Anterior cingulate cortex (tissue), 58 donors: ENCODE measurements around the gene LENG9.
"Not testable (repeated sequence)": the region's sequence is repeated elsewhere in the genome, so short reads cannot be mapped to it uniquely, and the experiment has no call there.

ENCODE experiments used
- DNase-seq, 58 donors: peaks; one replicate each; lab custom pipeline; 2025; lab: John Stamatoyannopoulos, UW

LENG9 gene

DNA sequence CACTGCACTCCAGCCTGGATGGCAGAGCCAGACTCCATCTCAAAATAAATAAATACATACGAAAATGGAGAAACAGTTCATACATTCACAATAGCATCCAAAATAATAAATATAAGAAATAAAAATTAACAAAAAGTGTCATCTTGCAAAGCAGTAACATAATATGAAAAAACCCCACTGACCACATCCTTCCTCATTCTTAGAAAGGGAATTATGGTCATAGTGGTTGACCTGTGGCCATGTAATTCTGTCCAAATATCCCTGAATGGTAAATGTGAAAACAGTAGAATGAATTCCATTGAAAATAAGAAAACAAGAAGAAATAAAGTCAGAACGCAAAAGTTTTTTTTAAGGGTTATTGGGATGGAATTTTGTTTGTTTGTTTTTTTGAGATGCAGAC, 16.5 kb upstream of the LENG9 start:
- no peak for DNase-seq

DNA sequence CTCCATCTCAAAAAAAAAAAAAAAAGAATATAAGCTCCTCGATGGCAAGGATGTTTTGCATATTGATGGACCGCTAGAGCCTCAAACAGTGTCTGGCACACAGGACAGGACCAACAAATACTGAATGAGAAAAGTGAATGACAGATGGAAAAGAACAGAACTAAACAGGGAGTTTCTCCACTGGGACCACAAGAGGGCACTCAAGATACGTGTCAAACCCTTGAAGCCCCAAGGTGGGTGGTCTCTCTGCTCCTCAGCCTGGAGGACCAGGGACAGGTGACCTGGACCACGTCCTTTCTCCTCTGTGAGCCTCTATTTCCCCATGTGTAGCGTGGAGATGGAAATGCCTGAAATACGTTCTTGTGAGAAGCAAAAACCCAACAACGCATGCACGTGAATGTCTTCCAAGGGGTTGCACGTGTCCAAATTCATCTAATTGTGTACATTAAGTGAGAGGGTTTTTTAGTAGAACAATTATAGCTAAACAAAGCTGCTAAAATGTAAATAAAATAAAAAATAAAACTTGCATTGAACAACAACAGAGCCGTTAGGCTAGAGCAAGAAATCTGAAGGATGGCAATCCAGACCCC, 15.2 kb upstream of the LENG9 start:
- DNase-seq = peak in 3 of 58 donors; percentile 2 to 12 (median 7)

DNA sequence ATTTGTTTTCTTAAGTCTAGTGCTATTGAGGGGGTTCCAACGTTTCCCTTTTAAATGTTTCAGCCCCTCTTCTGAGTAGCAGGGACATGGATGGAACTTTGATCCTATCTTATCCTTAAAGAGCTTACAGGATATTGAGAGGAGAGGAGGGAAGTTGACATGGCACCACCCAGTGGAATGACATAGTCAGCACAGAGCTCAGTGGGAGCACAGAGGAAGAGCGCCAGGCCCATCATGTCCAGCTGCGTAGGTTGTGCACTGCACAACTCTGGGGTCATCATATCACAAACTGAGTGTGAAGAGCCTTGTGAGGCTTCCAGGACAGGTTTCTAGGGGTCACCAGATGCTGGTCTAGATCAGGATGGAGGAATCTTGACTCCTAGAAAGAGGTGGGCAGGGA, 14.1 kb upstream of the LENG9 start:
- DNase-seq = no peak

DNA sequence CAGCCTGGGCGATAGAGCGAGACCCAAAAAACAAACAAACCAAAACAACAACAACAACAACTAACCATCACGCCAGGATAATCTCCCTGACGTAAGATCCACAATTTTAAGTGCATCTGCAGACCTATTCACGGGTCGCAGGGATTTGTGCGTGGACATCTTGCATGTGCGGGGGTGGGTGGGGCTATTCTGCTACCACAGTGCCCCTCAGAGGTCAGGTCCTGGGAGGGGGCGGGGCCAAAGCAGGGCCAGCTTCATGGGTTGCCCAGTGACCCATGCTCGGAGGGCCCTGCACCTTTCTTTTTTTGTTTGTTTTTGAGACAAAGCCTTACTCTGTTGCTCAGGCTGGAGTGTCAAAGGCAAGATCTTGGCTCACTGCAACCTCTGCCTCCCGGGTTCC, 12.1 kb upstream of the LENG9 start:
- no peak for DNase-seq

DNA sequence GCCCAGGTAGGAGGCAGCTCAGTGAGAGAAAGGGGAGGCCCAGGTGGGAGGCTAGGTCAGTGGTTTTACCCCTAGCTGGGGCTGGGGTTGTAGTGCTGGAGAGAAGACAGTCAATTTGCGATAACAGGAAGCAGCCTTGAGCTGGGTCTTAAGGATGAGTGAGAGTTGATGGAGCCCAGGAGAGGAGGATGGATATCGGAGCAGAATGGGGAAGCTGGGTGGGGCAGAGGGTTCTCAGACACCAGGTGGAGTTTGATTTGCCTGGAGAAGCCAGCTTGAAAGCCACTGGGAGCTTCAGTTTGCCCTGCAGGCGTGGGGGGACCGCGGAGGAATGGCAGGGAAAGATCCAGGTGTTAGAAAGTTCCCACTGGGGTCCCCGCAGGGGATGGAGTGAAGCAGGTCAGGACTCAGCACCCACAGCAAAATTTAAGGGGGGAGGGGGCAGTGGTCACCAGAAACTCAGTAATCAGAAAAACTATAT, 10.4 kb upstream of the LENG9 start:
- DNase-seq = no peak

DNA sequence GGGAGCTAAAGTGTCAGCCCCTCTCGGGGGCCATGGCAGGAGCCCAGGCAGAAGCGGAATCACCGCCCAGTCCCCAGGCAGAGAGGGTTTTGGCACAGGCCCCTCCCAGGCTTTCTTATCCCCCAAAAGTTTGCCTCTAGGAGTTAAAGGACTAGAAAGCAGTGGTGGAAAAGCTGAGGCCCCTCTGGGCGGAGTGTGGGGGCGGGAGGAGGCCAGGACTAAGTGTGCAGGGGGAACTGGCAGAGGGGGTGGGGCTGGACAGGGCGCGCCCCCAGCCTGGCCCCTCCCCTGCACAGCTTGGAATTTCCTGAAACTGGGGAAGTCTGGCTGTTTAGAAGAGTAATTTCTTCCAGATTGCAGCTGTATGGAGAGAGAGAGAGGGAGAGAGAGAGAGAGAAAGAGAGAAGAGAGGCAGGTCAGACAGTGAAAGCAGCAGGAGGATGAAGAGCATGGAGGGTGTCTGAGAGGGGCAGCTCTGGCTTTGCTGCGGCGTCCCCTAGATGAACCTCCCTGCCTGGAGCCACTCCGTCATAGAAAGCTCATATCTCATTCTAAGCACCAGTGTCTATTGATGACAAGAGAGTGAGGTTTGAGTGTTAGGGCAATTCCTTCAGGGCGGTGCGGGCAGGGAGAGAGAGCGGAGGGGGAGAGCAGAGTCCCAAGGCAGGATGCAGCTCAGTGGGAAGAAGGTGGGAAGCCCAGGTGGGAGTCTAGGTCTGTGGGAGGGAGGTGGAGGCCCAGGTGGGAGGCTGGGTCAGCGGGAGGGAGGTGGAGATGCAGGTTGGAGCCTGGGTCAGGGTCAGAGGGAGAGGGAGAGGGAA, 9.7 kb upstream of the LENG9 start, which contains the start of gene CDC42EP5:
TSS of gene CDC42EP5 (minus strand) at position 226 of the 821 bp plus-strand sequence. CDS start 7,749 bp downstream, outside the sequence.
- no peak for DNase-seq

DNA sequence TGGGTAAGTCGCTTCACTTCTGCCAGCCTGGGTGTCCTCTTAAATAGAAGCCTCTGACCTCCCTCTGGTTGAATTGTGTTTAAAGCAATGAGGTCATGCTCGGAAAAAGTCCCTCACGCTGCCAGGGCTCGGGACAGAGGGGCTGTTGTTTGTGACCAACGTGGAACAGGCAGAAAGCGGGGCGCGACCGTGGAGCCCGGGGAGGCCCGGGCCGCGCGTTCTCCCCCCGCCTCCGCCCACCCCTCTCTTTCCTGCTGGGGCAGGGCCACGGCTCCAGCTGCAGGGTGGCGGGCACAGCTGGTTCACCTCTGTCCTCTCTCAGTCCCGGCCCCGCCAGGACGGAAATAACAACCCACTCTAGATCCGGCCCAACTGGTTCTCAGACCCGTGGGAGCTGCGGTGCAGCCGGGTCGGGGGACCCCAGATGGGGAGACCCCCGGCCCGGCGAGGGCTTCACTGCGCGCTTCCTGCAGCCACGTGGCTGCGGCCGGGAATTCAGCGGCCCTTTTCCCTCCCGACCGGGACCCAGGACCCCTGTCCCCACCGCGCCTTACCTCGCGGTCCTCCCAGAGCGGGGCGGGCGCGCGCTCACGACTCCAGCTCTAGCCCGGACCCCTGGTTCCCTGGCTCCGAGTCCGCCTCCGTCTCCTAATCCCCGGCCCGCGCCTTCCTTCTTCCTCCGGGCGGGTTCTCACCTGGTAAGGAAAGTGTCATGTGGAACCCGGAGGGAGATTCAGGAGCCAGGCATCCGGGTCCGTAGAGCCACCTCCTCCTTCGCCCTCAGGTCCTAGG, 7.6 kb upstream of the LENG9 start:
- DNase-seq = peak in 30 of 58 donors; percentile 3 to 67 (median 29)

DNA sequence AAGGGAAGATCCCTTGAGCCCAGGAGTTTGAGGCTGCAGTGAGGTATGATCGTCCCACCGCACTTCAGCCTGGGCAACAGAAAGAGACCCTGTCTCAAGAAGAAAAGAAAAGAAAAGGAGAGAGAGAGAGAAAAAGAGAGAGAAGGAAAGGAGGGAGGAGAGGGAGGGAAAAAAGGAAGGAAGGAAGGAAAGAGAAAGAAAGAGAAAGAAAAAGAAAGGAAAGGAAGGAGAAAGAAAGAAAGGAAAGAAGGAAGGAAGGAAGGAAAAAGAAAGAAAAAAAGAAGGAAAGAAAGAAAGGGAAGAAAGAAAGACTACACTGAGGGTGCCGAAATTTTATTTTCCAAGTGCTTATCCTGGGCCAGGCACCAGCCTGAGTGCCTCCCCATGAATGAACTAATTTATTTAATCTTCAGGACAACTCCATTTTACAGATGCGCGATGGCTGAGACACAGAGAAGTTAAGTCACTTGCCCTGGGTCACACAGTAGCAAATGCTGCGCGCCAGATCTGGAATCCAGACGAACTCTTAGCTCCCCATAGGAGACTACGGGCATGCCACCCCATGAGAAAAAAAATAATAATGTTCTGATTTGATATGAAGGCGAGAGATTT, 6.8 kb upstream of the LENG9 start:
- DNase-seq = no peak

DNA sequence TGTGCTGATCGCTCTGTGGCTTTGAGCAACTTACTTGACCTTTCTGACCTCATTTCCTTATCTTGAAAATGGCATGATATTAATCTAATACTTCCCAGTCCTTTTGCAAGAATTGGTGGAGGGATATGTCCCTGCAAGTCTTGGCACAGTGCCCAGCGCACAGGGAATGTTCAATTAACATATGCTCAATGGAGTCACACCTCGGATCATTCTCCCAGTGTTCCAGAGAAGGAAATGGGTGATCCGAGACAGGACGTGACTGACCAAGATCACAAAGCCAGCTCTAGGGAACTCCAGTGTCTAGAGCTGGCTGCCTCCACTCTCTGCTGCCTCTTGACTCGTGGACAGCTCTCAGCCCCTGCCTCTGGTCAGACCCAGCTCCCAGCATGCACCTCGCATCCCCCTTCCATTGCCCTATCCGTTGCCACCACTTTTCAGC, 5.9 kb upstream of the LENG9 start:
- DNase-seq = no peak

DNA sequence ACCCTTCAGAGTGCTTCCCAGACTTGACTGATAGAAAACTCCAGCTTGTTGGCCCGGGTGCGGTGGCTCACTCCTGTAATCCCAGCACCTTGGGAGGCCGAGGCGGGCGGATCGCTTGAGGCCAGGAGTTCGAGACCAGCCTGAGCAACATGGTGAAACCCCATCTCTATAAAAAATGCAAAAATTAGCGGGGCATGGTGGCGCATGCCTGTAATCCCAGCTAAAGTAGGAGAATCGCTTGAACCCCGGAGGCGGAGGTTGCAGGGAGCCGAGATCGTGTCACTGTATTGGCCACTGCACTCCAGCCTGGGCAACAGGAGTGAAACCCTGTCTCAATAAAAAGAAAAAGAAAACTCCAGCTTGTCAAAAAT, 2.5 kb upstream of the LENG9 start:
- DNase-seq = not testable (repeated sequence)

DNA sequence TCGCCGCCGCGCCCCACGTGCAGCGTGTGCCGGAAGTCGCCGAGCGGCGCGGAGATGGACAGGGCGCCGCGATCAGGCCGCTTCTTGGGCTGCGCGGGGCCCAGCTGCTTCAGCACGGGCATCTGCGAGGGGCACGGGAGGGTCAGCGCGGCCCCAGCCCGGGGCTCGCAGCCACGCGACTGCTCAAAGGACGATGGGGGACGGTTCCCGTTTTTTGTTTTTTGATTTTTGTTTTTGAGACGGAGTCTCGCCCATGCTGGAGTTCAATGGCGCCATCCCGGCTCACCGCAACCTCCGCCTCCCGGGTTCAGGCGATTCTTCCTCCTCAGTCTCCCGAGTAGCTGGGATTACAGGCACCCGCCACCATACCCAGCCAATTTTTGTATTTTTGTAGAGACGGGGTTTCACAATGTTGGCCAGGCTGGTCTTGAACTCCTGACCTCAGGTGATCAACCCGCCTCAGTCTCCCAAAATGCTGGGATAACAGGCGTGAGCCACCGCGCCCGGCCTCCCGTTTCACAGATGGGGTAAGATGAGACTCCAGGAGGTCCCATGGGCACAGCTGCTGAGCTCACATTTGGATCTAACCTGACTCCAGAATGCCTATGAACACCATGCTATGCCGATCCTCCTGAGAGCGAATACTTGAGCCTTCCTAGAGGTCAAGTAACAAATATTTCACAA, 2.0 kb upstream of the LENG9 start:
- no peak for DNase-seq

DNA sequence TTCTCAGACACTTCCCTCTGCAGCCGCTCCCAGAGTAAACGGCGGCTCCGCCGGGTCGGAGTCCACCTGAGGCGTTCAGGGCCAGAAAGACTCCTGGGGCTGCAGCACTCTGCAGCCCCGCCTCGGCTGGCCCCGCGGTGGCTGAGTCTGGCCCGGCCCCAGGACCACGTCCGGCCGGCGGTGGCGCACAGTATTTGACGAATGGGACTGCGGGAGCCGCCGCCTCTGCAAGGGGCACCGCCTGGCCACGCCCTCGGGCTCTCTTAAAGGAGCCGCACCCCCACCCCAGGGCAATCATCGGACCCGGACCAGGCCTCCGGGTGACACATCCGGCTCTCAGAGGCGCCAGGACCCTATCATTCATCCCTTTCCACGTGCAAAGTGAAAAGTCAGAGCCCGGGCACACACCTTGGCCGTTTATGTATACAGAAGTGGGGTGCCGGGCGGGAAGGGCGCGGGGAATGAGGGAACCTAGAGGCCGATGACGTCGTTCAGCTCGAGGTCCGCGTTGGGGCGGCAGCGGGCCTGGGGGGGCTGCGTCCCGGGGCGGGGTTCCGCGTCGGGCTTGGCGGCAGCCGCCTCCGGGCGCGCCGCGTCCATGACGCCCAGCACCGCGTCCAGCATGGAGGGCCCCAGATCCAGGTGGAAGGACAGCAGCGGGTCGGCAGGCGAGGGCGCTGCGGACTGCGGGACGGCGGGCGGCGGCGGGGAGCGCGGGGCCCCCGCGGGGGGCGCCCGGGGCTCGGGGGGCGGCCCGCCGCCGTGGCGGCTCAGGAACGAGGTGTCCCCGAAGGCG, 1.2 kb upstream of the LENG9 start:
- peak in 56 of 58 donors; percentile 17 to 88 (median 76) for DNase-seq

DNA sequence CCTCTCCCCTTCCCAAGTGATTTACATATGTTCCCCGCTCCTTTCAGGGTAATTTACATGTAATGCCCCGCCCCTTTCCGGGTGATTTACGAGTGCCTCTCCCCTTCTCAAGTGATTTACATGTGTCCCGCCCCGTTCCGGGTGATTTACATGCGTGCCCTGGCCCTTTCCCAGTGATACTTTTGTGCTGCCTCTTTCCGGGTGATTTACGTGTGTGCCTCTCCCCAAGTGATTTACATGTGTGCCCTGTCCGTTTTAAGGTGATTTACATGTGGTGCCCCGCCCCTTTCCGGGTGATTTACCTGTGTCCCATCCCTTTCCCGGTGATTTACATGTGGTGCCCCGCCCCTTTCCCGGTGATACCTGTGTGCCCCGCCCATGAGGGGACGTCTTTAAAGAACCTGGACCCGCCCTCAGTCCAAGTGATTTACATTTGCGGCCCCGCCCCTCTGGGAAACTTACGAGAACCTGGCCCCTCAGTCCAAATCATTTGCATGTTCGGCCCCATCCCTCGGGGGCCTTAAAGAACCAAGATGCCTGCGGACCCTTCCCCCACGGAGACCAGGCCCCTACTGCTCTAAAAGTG, 559 bp upstream of the LENG9 start:
- peak in 52 of 58 donors; percentile 43 to 93 (median 76) for DNase-seq

DNA sequence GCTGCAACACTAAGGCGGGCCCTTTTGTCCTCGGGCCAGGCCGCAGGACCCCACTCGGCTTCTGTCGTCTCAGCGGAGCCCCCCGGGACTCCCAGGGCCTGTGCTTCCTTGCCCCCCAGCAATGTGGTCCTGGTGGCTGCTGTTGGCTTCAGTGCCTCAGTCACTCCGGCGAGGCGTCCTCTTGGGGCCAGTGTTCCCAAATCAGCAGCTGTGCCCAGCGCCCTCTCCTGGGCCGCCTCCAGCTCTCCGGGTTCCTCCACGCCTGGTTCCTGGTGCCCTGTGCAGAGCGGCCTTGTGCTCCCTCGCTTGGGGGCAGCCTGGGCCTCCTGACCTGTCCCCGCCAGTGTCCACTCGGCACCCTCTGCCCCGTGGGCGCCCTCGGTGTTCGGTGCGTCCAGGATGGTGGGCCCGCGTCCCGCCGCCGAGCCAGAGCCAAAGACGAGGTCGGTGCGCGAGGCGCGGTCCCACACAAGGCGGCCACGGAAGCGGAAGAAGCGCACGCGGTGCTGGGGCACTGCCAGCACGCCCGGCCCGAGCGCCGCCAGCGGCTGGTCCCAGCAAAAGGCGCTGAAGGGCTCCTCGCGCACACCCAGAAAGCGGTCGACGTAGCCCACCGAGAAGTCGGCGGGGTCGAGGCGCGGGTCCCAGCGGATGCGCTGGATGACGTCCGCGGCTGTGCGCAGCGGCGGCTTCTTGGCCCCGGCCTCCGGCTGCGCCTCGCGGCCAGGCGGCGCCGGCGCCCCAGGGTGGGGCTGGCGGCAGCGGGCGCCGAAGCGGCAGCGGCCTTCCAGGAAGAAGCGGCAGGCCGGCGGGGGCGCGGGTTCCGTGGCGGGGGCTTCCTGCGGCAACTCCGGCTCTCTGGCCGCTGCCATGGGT, 685 bp downstream of the LENG9 start:
- DNase-seq = peak in 41 of 58 donors; percentile 9 to 70 (median 43)

DNA sequence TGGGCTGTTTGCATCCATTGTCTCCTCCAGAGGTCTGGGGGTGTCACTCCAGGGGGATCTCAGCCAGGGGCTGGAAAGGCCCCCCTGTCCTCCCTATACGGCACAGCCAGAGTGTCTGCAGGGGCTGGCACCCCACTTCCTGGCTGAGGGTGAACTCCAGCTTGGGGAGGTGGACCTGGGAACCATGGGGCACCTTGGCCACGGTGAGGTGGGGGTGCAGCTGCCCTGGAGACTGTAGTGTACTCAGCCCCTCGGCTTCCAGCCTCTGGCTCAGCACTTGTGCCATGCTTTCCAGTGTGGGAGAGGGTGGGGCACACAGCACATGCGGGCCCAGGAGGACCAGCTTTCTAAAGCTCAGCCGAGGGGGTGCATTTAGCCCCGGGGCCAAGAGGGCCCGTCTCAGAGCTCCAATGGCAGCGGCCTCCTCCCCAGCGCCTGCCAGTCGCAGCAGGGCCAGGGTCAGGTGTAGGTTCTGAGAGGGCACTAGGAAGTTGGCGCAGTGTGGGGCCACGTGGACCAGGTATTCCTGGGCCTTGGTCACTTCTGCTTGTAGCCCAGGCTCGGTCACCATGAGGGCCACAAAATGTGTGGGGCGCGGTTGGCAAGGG, 1.4 kb downstream of the LENG9 start:
- no peak for DNase-seq

DNA sequence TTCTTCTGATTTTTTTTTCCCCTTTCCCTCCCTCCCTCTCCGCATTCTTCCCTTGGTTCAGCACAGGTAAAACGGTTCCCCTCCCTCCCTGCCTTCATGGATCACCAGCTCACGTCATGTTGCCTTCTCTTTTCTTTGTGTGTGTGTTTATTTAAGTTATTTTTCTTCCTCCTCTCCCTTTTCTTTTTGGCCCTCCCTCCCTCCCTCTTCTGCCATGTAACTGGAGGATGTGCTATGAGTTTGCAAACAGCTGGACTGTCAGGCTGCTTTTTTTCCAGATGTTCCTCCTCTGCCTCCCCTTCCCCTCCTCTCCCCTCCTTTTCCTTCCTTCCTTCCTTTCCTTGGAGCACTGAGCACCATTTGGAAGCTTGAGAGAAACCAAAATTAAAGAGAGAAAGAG, 2.0 kb downstream of the LENG9 start:
- no peak for DNase-seq

DNA sequence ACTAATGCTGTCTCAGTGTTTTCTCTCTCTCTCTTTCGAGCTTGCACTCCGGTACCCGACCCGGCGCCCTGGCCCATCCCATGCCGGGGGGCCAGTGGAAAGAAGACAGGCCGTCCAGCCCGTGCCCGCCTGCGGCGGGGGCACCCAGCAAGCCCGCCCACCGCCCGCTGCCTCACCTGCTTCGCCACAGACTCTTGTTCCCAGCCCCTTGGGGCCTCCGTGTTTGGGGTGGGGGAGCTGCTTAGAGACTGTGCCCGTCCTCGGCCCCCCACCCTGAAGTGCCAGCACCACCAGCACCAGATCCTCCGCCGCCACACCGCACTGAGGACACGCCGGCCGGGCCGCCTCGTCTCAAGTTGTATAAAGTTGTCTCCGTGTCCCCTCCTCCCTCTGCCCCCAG, 2.4 kb downstream of the LENG9 start:
- DNase-seq = no peak
